HG03108 (cell line): ENCODE results near the gene VWF.
A peak's percentile ranks its signal among the peaks of the same experiment; 100 is the strongest.
"Not testable (repeated sequence)": the region's sequence is repeated elsewhere in the genome, so short reads cannot be mapped to it uniquely, and the experiment has no call there.

Source experiments
- ATAC-seq: cut with Tn5 transposase; IDR thresholded peaks from one replicate; pipeline ENCODE4 v1.9.1; 2021; ENCODE audit warnings: moderate library complexity; ENCODE audit not compliant: unreplicated experiment

Gene VWF

DNA sequence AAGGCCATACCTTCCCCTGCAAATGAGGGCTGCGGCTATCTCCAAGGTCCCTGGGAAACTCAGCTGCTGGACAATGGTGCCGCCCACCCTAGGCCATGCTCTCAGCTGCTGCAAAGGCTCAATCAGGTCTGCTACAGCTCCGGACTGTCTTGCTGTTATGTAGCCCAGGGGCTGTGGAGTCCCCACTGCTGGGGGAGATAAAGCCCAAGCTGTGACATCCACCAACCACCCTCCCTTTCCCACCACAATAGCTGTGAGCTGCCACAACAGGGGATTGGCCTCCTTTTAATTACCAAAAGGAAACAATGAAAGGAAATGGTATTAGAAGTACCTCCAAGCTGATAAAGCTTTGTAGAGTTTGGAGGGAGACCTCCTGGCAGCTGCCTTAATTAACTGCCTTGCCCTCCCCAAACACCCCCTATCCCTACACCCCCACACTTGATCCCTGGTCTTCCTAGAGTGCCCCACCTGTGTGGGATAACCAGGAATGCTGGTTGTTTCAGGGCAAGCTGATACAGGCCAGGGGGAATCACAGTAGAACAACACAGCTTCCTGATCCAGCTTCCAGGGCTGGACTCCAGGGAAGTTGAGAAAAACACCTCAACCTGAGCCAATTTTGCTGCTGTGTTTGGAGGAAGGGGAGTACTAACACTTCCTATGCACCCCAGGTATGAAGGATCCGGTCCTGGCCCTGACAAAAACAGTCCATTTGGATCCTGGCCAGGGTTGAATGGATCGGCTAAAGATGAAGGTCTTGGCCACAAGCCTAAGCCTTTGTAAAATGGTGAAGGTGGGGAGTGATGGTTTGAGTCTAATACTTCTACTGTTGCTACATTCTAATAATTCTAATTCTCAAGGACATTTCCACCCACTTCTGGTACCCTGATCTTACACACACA is at the start of gene VWF:
TSS of gene VWF (minus strand) at position 260 of the 899 bp plus-strand sequence. CDS start 1,474 bp downstream, outside the sequence.
- no peak for ATAC-seq

DNA sequence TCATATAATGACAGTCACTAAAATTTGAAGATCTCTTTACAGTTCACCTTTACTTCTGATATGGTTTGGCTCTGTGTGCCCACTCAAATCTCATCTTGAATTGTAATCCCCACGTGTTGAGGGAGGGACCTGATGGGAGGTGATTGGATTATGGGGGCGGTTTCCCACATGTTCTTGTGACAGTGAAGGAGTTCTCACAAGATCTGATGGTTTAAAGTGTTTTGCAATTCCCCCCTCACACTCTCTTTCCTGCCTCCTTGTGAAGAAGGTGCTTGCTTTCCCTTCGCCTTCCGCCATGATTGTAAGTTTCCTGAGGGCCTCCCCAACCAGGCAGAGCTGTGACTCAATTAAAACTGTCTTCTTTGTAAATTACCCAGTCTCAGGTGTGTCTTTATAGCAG is 48.4 kb upstream of the VWF start:
- no peak for ATAC-seq

DNA sequence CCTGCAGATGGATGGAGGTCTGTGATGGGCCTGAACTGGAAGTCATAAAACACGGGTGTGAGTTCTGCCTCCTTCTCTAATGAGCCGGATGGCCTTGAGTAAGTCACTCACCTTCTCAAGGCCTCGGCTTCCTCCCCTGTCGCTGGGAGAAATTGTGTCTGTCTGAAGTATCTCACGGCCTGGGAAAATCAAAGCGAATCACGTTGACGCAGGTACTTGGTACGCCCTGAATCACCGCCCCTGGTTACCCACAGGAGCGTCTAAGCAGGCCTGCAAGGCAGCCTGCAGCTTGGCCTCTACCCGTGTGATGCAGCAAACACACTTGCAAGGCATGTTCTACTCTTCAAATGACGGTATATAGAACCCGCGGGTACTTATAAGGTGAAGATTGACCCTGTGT is 47.6 kb upstream of the VWF start:
- ATAC-seq, result no peak

DNA sequence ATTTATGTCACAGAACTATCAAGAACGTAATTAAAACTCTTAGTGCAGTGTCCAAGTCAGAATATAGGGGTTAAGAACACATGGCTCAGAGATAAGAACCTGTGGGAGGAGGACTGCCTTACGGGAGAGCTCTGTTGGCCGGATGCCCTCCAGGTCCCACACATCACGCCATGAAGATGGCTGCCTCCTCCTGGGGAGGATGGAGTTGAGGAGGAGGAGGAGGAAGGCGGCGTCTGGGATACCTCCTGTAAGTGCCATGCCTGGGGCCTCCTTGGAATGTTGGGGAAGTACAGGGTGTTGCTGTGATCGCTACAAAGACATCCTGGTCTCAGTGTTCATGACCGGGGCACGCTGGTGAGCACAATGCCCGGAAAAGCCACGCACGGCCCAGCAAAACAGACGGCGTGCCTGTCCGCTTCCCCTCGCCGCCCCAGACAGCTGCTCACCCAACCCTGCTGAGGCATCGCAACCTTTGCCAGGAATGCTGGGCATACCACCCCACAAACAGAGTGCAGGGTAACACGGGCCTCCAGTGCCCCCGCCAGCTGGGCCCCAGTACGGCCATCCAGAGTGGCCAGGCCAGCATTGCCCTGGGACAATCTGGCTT is 47.0 kb upstream of the VWF start:
- ATAC-seq, result no peak

DNA sequence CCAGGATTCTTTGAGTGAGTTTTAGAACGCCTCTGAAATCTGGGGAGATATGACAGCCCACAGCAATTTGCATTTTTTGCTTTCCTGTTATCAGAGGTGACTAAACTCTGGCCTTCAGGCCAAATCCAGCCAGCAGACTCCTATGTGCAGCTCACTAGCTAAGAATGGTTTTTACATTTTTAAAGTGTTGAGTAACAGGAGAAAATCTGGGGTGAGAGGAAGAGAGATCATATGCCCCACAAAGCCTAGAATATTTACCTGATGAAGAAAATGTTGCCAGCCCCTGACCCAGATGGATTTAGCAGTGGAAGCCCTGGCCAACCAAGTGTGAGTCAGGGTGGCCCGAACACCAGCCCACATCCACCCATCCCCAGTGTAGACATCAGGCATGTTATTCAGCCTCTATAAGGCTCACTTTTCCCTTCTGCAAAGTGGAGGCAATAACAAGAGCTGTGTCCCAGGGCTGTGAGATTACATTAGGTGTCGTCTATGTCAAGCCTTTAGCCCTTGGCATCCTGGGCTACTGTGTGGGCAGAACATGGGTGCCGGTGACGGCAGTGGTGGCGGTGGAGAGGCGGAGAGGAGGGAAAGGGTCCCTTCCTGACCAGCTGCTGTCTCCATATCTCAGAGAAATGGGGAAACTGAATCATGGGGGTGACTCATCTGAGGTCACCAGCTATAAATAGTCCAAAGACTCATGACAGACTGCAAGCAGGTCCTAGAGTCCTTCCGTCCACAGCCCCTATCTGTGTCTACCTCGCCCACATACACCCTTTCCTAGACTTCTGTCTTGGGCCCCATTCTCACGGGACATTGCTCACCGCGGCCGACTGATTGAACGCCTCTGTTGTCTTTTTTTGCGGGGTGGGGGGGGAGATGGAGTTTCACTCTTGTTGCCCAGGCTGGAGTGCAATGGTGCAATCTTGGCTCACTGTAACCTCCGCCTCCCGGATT is 43.1 kb upstream of the VWF start:
- peak; percentile 76 for ATAC-seq

DNA sequence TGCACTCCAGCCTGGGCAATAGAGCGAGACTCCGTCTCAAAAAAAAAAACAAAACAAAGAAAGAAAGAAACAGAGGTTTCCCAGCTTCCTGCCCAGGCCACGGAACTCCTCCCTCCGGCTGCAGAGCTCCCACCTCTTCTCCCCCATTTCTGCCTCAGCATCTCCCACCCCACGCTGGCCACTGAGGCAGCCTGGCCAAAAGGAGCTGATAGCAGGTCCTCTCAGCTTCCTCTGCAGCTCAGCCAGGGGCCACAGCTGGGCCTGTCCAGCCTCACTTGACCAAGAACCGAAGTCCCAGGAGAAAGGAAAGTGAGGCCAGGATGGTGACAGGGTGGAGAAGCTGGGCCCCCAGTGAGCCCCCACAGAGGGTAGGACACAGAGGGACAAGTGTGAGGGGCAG is 42.3 kb upstream of the VWF start:
- no peak for ATAC-seq

DNA sequence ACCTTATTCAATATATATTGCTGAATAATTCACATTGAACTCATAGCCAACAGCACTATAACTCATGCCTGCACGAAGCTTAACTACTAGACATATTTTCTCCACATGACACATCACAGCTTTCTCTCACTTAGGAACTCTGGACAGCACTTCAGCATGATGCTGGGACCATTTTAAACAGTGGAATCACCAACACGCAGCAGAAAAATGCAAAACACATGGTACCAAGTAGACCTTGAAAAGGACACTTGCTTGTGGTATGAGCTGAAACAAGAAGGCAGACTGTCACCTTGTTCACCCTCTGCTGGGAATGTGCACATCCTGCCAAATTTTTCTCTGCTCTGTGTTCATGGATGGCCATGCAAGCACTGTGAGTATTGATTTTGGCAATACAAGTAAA is 40.9 kb upstream of the VWF start:
- no peak for ATAC-seq

DNA sequence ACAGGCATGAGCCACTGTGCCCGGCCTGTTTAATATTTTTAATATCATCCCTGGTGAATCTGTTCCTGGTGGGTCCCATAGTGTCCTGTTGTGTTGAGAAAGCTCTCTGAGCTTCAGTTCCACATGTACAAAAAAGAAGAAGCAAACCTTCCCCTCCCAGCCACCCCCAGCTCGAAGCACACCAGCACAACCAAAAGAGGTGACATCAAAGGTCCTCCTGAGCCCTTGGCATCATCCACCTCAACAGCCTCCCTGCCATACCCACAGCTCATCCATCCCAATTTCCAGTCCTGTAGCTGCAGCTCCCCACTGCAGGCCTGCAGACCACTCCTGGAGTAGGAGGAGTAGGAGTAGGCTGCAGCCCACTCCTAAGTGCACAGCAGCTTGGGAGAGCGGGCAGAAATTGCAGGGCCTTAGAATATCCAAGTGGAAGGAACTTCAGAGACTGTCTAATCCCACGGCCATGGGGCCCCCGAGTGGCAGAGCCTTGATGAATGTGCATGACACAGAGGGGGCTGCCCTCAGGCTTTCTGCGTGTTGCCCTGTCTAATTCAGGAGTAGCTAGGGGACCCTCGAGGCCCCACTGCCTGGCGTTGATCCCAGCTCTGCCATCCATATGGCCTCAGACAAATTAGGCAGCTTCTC is 39.1 kb upstream of the VWF start:
- ATAC-seq, result no peak

DNA sequence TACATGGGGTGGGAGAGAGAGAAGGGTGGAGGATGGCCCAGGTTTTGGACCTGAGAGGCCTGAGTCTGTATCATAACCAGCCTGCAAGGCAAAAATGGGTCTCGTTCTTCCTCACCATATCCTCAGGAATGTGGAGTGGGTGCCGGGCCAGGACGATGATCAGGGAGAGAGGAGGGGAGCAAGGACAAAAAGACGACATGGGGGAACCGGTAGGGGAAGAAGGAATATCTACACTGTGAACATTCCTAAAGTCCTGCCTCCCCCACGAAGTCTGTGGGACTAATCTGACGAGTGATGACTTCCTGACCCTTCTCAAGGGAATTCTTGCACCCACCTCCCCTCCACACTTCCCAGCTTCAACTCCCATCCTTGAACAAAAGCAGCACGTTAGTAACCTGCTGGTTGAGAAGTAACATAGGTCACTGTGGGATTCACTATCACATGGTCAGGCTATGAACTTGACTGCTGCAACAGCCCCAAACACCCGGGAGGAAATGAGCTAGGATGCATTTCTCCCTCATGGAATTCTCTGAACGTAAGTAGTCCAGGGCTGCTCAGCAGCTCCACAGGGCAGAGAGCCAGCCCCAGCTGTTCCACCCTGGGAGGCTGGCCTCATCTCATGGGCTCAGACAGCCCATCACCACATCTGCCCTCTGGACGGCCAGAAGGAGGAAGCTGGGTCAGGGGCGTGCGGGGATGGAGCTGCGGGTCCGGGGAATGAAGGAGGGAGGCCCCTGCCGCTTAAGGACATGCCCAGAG is 36.8 kb upstream of the VWF start:
- no peak for ATAC-seq

DNA sequence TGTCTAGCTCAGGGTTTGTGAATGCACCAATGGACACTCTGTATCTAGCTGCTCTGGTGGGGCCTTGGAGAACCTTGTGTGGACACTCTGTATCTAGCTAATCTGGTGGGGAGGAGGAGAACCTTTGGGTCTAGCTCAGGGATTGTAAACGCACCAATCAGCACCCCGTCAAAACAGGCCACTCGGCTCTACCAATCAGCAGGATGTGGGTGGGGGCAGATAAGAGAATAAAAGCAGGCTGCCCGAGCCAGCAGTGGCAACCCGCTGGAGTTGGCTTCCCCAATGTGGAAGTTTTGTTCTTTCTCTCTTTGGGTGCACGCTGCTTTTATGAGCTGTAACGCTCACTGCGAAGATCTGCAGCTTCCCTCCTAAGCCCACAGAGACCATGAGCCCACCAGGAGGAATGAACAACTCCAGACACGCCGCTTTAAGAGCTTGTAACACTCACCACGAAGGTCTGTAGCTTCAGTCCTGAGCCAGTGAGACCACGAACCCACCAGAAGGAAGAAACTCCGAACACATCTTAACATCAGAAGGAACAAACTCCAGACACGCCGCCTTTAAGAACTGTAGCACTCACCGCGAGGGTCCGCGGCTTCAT is 35.7 kb upstream of the VWF start:
- ATAC-seq, result not testable (repeated sequence)

DNA sequence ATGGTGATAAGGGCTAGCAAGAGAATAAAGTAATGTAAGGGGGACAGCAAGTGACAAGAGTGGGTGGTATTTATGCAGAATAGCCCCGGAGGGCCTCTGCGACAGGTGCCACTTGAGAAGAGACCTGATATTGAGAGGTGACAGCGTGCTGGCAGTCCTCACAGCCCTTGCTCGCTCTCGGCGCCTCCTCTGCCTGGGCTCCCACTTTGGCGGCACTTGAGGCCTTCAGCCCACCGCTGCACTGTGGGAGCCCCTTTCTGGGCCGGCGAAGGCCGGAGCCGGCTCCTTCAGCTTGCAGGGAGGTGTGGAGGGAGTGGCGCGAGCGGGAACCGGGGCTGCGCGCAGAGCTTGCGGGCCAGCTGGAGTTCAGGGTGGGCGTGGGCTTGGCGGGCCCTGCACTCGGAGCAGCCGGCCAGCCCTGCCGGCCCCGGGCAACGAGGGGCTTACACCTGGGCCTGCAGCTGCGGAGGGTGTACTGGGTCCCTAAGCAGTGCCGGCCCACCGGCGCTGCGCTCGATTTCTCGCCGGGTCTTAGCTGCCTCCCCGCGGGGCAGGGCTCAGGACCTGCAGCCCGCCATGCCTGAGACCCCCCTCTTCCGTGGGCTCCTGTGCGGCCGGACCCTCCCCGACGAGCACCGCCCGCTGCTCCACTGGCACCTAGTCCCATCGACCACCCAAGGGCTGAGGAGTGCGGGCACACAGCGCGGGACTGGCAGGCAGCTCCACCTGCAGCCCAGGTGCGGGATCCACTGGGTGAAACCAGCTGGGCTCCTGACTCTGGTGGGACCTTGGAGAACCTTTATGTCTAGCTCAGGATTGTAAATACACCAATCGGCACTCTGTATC is 34.9 kb upstream of the VWF start:
- ATAC-seq, result not testable (repeated sequence)

DNA sequence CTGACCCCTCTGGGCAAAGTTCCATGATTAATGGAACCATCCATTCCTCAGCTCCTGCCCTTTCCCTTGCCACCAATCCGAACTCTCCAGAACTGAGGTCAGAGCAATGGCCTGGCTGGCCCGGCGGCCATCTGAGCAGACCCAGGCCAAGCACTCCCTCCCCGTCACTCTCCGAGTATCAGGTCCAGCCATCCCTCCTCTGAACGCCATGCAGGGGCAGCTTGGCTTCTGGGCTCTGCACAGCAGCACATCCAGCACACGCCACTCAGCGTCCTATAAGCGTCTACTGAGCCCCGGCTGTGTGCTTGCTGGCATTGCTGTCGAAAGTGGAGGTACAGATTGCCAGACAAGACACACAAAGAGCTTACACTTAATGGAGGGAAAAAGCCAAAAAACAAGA is 34.3 kb upstream of the VWF start:
- no peak for ATAC-seq

DNA sequence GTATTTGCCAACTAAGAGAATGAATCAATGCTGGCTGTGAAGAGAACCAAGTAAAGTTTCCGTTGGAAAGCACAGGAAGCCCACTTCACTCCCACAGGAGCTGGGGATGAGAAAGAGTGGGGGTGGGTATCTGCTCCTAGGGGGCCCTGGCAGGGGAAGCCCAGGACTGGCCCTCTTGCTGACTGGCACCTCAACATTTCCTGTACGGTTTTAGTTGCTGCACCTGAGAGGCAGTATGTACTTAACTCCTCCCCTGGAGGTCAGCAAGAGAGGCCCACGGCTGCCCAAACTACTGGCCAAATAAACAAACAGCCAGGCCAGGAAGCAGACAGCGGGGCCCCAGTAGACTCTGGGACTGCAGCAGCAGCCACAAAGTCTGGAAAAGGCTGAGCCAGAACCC is 33.8 kb upstream of the VWF start:
- ATAC-seq, result no peak

DNA sequence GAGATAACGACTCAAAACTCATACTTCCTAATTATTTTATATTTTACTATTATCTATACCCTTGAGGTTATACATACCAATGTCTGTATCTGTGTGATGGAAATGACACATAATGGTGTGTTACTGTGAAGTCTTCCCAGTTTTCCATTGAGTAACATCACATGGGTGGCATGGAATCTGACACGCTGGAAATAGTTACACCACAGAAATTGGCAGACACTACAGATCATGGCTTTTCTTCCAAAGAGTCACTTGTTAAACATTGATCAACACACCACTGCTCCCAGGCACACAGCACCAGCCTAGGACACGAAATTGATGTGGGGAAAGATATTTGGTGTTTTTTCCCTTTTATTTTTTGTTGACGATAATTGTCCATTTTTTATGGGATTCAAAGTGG is 33.0 kb upstream of the VWF start:
- no peak for ATAC-seq

DNA sequence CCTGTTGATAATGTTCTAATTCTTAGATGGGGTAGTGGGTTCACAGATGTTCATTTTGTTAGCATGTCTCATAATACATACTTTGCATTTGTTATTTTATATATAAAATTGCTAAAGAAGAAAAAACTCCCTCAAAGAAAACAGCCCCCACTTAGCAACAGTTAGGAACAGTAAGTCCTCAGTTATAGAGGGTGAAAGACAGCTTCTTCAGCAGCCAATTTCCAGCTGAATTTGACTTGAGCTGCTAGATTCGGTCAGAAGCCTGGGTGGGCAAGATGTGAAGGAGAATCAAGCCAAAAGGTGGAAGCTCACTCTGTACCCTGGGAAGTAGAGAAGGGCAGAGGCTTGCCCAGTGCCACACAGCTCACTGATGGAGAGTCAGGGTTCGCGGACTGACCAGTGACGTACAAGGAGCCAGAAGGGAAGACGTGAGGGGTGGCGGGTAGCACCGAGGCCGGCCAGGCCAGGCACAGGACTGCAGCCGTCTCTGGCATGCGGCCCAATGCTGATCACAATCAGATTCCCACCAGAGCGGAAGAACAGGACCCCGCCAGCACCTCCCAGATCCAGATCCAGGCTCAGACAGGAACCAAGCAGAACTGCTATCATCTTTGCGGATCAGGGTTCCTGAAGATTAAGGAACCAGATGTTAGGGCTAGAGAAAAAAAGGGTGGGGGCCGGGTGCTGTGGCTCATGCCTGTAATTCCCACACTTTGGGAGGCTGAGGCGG is 30.4 kb upstream of the VWF start:
- ATAC-seq, result no peak

DNA sequence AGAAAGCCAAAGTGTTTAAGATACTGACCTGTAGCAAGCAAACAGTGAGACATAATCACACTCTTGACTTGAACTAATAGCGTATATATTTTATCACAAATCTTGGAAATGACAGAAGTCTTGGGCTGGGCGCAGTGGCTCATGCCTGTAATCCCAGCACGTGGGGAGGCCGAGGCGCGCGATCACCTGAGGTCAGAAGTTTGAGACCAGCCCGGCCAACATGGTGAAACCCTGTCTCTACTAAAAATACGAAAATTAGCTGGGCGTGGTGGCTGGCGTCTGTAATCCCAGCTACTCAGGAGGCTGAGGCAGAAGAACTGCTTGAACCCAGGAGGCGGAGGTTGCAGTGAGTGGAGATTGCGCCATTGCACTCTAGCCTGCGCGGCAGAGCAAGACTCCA is 24.3 kb upstream of the VWF start:
- not testable (repeated sequence) for ATAC-seq

DNA sequence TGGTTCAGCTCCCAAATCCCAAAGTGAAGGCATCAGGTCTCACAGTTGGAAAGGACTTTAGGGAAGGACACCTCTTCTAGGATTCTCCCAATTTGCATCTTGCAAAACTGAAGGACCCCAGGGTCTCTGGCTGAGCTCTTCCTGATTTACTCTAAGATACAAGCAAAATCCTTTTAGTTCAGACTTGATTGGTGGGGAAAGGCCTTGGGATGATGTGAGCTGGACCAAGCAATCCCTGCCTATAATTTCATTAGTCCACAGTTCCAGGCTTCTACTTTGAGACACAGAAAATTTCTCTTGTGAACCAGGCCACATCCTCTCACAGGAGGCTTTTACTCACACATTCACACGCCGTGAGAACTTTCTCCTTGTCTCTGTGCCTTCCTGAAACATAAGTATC is 23.6 kb upstream of the VWF start:
- no peak for ATAC-seq

DNA sequence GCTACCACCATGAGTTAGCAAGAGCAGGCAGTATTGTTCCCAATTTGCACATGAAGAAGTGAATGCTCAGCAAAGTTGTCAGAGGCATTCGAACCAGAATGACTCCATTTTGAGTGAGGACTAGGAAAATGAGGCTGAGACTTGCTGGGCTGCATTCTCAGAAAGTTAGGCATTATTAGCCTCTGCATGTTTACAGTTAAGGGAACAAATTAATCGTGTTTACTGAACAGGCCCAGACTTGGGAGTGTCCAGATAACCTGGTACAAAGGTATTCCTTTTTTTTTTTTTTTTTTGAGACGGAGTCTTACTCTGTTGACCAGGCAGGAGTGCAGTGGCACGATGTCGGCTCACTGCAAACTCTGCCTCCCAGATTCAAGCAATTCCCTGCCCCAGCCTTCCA is 22.5 kb upstream of the VWF start:
- ATAC-seq, result no peak
